Thyroid gland (tissue), 4 donors: ENCODE data around the gene HEXIM2.

ENCODE experiments used
- POLR2A ChIP-seq, 2 donors: fragments of 450-650 bp; IDR thresholded peaks; one replicate each; pipeline ENCODE4 v1.6.1; 2017; ENCODE audit warnings: antibody characterized with exemption in 2 of 2, mild to moderate bottlenecking in 2 of 2, moderate library complexity in 1 of 2
- TF ChIP-seq, protein P1 (sequence below), 6 experiments: fragments of 200-600 bp in 3 of 6; fragments of 450-650 bp in 3 of 6; sonication (generic) in 3 of 6; IDR thresholded peaks; one replicate each; pipeline ENCODE4 v1.5.1; 2016 to 2019; ENCODE audit warnings: antibody characterized with exemption in 6 of 6, mild to moderate bottlenecking in 2 of 6, inconsistent platforms in 1 of 6, moderate library complexity in 1 of 6

DNA sequence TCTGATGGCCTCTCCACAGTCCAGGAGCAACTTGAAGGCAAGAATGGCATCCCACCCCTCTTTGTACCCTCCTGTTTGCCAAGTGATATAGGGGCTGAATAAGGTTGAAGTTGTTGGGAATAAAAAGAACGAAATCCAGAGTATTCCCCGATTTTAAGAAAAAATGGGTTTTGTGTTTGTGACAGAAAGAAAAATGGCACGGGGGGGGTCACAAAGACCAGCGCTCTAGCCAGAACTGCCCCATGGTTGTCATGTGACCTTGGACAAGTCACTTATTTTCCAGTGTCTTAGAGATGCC is 15.1 kb upstream of the HEXIM2 start:
- no peak for TF ChIP-seq POLR2A (IDR thresholded peaks at IDR 0.05)
- TF ChIP-seq, protein P1, sequence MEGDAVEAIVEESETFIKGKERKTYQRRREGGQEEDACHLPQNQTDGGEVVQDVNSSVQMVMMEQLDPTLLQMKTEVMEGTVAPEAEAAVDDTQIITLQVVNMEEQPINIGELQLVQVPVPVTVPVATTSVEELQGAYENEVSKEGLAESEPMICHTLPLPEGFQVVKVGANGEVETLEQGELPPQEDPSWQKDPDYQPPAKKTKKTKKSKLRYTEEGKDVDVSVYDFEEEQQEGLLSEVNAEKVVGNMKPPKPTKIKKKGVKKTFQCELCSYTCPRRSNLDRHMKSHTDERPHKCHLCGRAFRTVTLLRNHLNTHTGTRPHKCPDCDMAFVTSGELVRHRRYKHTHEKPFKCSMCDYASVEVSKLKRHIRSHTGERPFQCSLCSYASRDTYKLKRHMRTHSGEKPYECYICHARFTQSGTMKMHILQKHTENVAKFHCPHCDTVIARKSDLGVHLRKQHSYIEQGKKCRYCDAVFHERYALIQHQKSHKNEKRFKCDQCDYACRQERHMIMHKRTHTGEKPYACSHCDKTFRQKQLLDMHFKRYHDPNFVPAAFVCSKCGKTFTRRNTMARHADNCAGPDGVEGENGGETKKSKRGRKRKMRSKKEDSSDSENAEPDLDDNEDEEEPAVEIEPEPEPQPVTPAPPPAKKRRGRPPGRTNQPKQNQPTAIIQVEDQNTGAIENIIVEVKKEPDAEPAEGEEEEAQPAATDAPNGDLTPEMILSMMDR (IDR thresholded peaks at IDR 0.05): no peak
